K562 (cell line): ENCODE results near the gene LRRC14B. TPM values are rescaled to one million over a fixed set of nuclear protein-coding genes. Genes with fewer than 3 reads are reported as not detected.

Source experiments
- ATAC-seq: fragments of 200-7000 bp; cut with Tn5 transposase; 3 replicates; pipeline ENCODE4 v1.9.1; 2020; ENCODE audit warnings: moderate library complexity
- BruUV-seq: library from RNA; stranded (reverse); fragments of 400-500 nt; replicated peaks from 2 replicates; lab custom pipeline; 2021; lab: Mats Ljungman, UMichigan
- CTCF ChIA-PET: fragments of 300-600 bp; formaldehyde crosslinking; extraction: SDS; loops from one replicate; lab custom pipeline; 2021; ENCODE audit warnings: low intra/inter-chr PET ratio; lab: Yijun Ruan, JAX
- POLR2A ChIA-PET: fragments of 300-600, 350-650 bp; sonication (Branson Sonifier 250); formaldehyde crosslinking; extraction: SDS; loops from one replicate; lab custom pipeline; 2021; ENCODE audit warnings: antibody characterized with exemption, inconsistent platforms; lab: Yijun Ruan, JAX
- DNase-seq, 4 experiments: peaks; one replicate each; pipeline versions ENCODE4 v3.0.0 to v3.0.0-alpha.2; 2011 to 2018; ENCODE audit warnings: low spot score in 3 of 4, mixed read lengths in 3 of 4; ENCODE audit errors: extremely low read depth in 1 of 4
- FAIRE-seq: peaks from 2 replicates; lab custom pipeline; 2011; peaks lifted over from hg19 to GRCh38; lab: Jason Lieb, UNC
- H2AFZ ChIP-seq: 2 replicates; pipeline ENCODE4 v1.6.0; 2011; ENCODE audit warnings: low read depth, low read length, control low read depth, inconsistent platforms
- H3K27ac ChIP-seq: fragments of 200-600 bp; 3 replicates; pipeline ENCODE4 v1.8.0; 2011; ENCODE audit warnings: low read depth, mild to moderate bottlenecking, control low read depth, inconsistent platforms, low read length, moderate library complexity, mixed read lengths; ENCODE audit errors: extremely low read depth
- H3K27me3 ChIP-seq, 2 experiments: fragments of 300-600 bp in 1 of 2; 2 replicates in 1 of 2; 3 replicates in 1 of 2; pipeline versions ENCODE4 v1.6.0 to v1.8.0; 2011; ENCODE audit warnings: inconsistent platforms in 2 of 2, low read length in 2 of 2, mild to moderate bottlenecking in 1 of 2, mixed read lengths in 1 of 2, moderate library complexity in 1 of 2; ENCODE audit not compliant: control insufficient read depth in 2 of 2, insufficient read depth in 2 of 2
- H3K36me3 ChIP-seq: fragments of 300-600 bp; 3 replicates; pipeline ENCODE4 v1.8.0; 2011; ENCODE audit warnings: mild to moderate bottlenecking, low read length, inconsistent platforms; ENCODE audit not compliant: control insufficient read depth, insufficient read depth
- H3K4me1 ChIP-seq, 2 experiments: fragments of 200-600 bp in 1 of 2; replicated peaks in 1 of 2; 2 replicates in 1 of 2; 3 replicates in 1 of 2; pipeline versions ENCODE4 v1.5.1 to v1.8.0; 2011; ENCODE audit warnings: inconsistent platforms in 2 of 2, low read length in 2 of 2, mild to moderate bottlenecking in 1 of 2, mixed read lengths in 1 of 2, moderate library complexity in 1 of 2; ENCODE audit not compliant: control insufficient read depth in 2 of 2, insufficient read depth in 2 of 2
- H3K4me2 ChIP-seq: 2 replicates; pipeline ENCODE4 v1.6.1; 2011; ENCODE audit warnings: low read length, control low read depth, inconsistent platforms, mixed read lengths; ENCODE audit not compliant: insufficient read depth
- H3K4me3 ChIP-seq: fragments of 200-600 bp; sonication (generic), shearing (Covaris generic); 2 replicates; pipeline ENCODE4 v1.5.1; 2016; ENCODE audit warnings: control low read depth, inconsistent platforms
- H3K79me2 ChIP-seq: fragments of 200-600 bp; 3 replicates; pipeline ENCODE4 v1.8.0; 2011; ENCODE audit warnings: low read length, inconsistent platforms; ENCODE audit not compliant: control insufficient read depth, insufficient read depth
- H3K9ac ChIP-seq, 2 experiments: 2 replicates each; pipeline versions ENCODE4 v1.6.0 to v1.6.1; 2011; ENCODE audit warnings: low read depth in 2 of 2, low read length in 2 of 2, control low read depth in 1 of 2, inconsistent platforms in 1 of 2, mild to moderate bottlenecking in 1 of 2, mixed read lengths in 1 of 2; ENCODE audit not compliant: insufficient read depth in 1 of 2
- H3K9me1 ChIP-seq: one replicate; pipeline ENCODE4 v1.6.0; 2011; ENCODE audit warnings: inconsistent platforms, mild to moderate bottlenecking, low read length, moderate library complexity; ENCODE audit not compliant: control insufficient read depth, insufficient read depth
- H3K9me3 ChIP-seq: replicated peaks from 2 replicates; pipeline ENCODE4 v1.5.1; 2011; ENCODE audit warnings: low read depth, low read length, inconsistent platforms; ENCODE audit not compliant: control insufficient read depth, insufficient read depth
- H4K20me1 ChIP-seq: replicated peaks from 2 replicates; pipeline ENCODE4 v1.6.1; 2011; ENCODE audit warnings: low read length, inconsistent platforms, mixed read lengths; ENCODE audit not compliant: control insufficient read depth, insufficient read depth
- CBX1 ChIP-seq: sonication (generic); IDR thresholded peaks from 2 replicates; pipeline ENCODE4 v1.6.1; 2016; ENCODE audit warnings: antibody characterized with exemption, low read depth, mild to moderate bottlenecking
- FOXM1 ChIP-seq, 2 experiments: fragments of 450-650 bp in 1 of 2; sonication (generic) in 1 of 2; formaldehyde crosslinking in 1 of 2; IDR thresholded peaks; 2 replicates each; pipeline versions ENCODE4 v1.6.1 to v1.9.0; 2017 to 2022; ENCODE audit warnings: low read depth in 2 of 2, mild to moderate bottlenecking in 2 of 2, missing genetic modification reagents in 1 of 2, moderate library complexity in 1 of 2
- KLF6 ChIP-seq: fragments of 250-450 bp; sonication (Bioruptor Pico); IDR thresholded peaks from 2 replicates; pipeline ENCODE4 v1.4.0; 2020; ENCODE audit warnings: mild to moderate bottlenecking, moderate library complexity, borderline replicate concordance
- SAFB2 ChIP-seq: fragments of 200-400 bp; formaldehyde crosslinking; IDR thresholded peaks from 2 replicates; pipeline ENCODE4 v1.6.1; 2018; ENCODE audit warnings: borderline replicate concordance, low read length, low read depth, moderate library complexity; ENCODE audit not compliant: severe bottlenecking
- SNIP1 ChIP-seq: fragments of 450-650 bp; IDR thresholded peaks from 2 replicates; pipeline ENCODE4 v1.7.1; 2017; ENCODE audit warnings: low read depth, mild to moderate bottlenecking
- YY1 ChIP-seq, 3 experiments: IDR thresholded peaks; 2 replicates each; pipeline ENCODE4 v1.6.1; 2011; ENCODE audit warnings: low read length in 2 of 3, mild to moderate bottlenecking in 2 of 3, moderate library complexity in 2 of 3, borderline replicate concordance in 1 of 3, control low read depth in 1 of 3, low read depth in 1 of 3; ENCODE audit not compliant: insufficient read depth in 3 of 3, insufficient replicate concordance in 2 of 3, control insufficient read depth in 1 of 3, insufficient read length in 1 of 3; ENCODE audit errors: extremely low read depth in 1 of 3
- ZNF282 ChIP-seq: sonication (generic); formaldehyde crosslinking; IDR thresholded peaks from 2 replicates; pipeline ENCODE4 v1.8.1; 2023; ENCODE audit warnings: missing genetic modification reagents
- WGBS: fragments of 100-300 bp; shearing (Covaris generic); methylation state at CpG from one replicate; pipeline ENCODE4 v1.1.6; 2016; ENCODE audit warnings: low coverage, mixed read lengths; ENCODE audit not compliant: insufficient coverage; ENCODE audit errors: missing lambda C conversion rate; 5-methylcytosine and 5-hydroxymethylcytosine counted together
- in situ Hi-C: fragments of 300-500 bp; cut with MboI; formaldehyde crosslinking; loops from 4 replicates; pipeline ENCODE4 v1.15.0; 2018; ENCODE audit warnings: inconsistent platforms, mixed read lengths
- intact Hi-C: fragments of 100-400 bp; cut with micrococcal nuclease; formaldehyde crosslinking; loops from 2 replicates; pipeline ENCODE4 v1.14.2; 2022
- polyA plus RNA-seq, 8 experiments: library from polyadenylated mRNA; depleted of rRNA in 4 of 8; stranded (reverse) in 5 of 8; unstranded in 3 of 8; fragments of >200 nt; fragmentation: Nextera tagmentation in 2 of 8; fragmentation: Illumina TruSeq in 1 of 8; extraction: Ambion mirVana in 2 of 8; extraction: Trizol in 1 of 8; gene quantifications; 2 replicates each; pipeline versions ENCODE4 v1.2.1 to v1.2.3, GENCODE V29; 2011 to 2014; ENCODE audit warnings: inconsistent platforms in 1 of 8, missing spikeins in 1 of 8
- total RNA-seq, 7 experiments: library from RNA; depleted of rRNA in 6 of 7; stranded (reverse); fragments of >200 nt in 6 of 7; fragmentation: Illumina TruSeq in 2 of 7; extraction: Trizol in 2 of 7; gene quantifications; 2 replicates each; pipeline versions ENCODE4 v1.2.1 to v1.2.3, GENCODE V29; 2011 to 2021; ENCODE audit warnings: low replicate concordance in 1 of 7
- TF ChIP-seq, protein P1 (sequence below): IDR thresholded peaks from 2 replicates; pipeline ENCODE4 v1.6.1; 2012; ENCODE audit warnings: low read depth, low read length, improper control_type of control experiment, borderline replicate concordance
- TF ChIP-seq, protein P2 (sequence below): fragments of 250-450 bp; sonication (Bioruptor Pico); IDR thresholded peaks from 2 replicates; pipeline ENCODE4 v1.8.0; 2022; ENCODE audit warnings: inconsistent platforms

Gene LRRC14B
- total and polyA plus RNA-seq, 9 of the 15 experiments (the other 6 are each of a cell fraction or from before 2014, with no cell fraction given), result not detected

DNA sequence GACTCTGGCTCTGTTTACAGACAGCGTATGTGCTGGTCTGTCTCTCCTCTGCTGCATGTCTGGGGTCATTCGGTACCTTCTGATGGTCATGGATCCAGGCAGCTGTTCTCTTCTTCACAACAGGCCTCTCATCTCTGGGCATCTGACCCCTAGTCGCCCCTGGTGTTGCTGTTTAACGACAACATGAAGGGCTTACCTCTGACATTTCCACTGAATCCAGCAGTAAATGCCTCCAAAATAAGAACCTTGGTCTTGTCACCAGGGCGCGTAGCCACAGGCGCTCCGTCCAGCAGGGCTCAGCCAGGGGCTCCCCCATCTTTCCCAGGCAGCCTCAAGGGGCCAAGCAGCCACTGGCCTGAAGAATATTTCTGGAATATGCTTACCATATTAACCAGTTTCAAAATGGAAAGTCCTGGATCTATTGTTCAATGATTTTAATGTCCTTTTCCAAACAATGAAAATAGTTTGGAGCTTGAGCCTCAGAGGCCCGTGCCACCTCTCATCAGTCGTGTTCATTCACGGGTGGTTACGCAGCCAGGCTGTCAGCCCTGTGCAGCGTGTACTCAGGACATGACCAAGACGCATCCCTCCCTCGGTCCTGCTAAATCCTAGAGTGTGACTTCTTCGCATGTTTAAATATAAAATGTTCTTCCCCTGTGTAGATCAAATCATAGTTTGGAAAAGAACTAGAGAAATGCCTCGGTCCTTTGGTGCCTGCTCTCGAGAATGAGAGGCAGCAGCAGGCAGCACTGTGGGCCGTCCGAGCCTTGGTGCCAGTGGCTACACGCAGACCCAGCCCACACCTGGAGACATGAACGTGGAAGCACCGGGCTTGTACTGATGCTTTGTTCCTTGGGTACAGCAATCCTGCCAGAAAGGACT is 30.1 kb upstream of the LRRC14B start:
- no peak overlapping the region for H3K9ac ChIP-seq
- no peak for DNase-seq
- H3K27me3 ChIP-seq, result peaks cover 41 to 70% of the 10 kb centered on the region in 2 experiments
- H3K4me1 ChIP-seq, result peaks cover 0 to 9% of the 10 kb centered on the region in 2 experiments; a peak in 1 of 5 replicates
- H4K20me1 ChIP-seq, result peaks cover 7% of the 10 kb centered on the region; the same call in 1 of the 2 replicates
- FAIRE-seq, result no peak
- H2AFZ ChIP-seq, result no peak overlapping the region
- in situ Hi-C loops (no loop called here), intact Hi-C loops (no loop called here)
- WGBS, result 3% methylated on average over 23 of the region's 23 CpGs
- POLR2A ChIA-PET, result no interaction called here
- TF ChIP-seq SAFB2, result no peak
- H3K27ac ChIP-seq, result no peak overlapping the region
- H3K36me3 ChIP-seq, result no peaks in the 10 kb centered on the region
- BruUV-seq, result no TSS peak
- no peak overlapping the region for H3K4me3 ChIP-seq
- no peaks in the 10 kb centered on the region for H3K9me1 ChIP-seq
- CTCF ChIA-PET, result no interaction called here
- no peak for ATAC-seq
- no peaks in the 10 kb centered on the region for H3K9me3 ChIP-seq
- H3K79me2 ChIP-seq, result no peaks in the 10 kb centered on the region
- H3K4me2 ChIP-seq, result no peak overlapping the region

DNA sequence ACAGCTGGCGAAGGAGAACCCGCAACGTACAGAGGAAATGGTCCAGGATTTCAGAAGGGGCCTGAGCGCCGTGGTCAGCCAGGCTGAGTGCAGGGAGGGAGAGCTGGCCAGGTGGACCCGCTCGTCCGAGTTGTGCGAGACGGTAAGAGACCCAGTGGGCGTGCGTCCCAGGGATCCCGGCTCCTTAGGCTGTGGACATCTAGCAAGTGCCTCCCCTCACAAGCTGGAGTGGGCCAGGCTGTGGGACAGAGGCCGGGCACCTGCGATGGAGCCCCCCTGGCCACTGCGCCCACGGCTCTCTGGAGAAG is 29.5 kb upstream of the LRRC14B start:
- DNase-seq, result no peak
- H3K4me2 ChIP-seq, result no peak overlapping the region
- no peaks in the 10 kb centered on the region for H3K9me3 ChIP-seq
- peaks cover 0 to 9% of the 10 kb centered on the region in 2 experiments; a peak in 1 of 5 replicates for H3K4me1 ChIP-seq
- CTCF ChIA-PET, result no interaction called here
- H3K27me3 ChIP-seq, result peaks cover 35 to 65% of the 10 kb centered on the region in 2 experiments
- H3K4me3 ChIP-seq, result no peak overlapping the region
- no peaks in the 10 kb centered on the region for H3K9me1 ChIP-seq
- in situ Hi-C loops, result no loop called here
- WGBS, result 1% methylated on average over 17 of the region's 17 CpGs
- BruUV-seq, result no TSS peak
- no peak overlapping the region for H3K27ac ChIP-seq
- no peak overlapping the region for H2AFZ ChIP-seq
- peaks cover 7% of the 10 kb centered on the region; the same call in 1 of the 2 replicates for H4K20me1 ChIP-seq
- H3K79me2 ChIP-seq, result no peaks in the 10 kb centered on the region
- no peak for ATAC-seq
- H3K36me3 ChIP-seq, result no peaks in the 10 kb centered on the region
- FAIRE-seq, result no peak
- POLR2A ChIA-PET, result no interaction called here
- no peak overlapping the region for H3K9ac ChIP-seq
- intact Hi-C loops, result no loop called here
- TF ChIP-seq YY1 (IDR thresholded peaks at IDR 0.05; ENCODE audit: borderline replicate concordance in 1 of 3, control insufficient read depth in 1 of 3, extremely low read depth in 1 of 3, insufficient read depth in 3 of 3, insufficient read length in 1 of 3, insufficient replicate concordance in 2 of 3, low read depth in 1 of 3, low read length in 2 of 3) (no peak), FOXM1 (IDR thresholded peaks at IDR 0.05; ENCODE audit: low read depth) (no peak), FOXM1 (CRISPR knock-in tag; IDR thresholded peaks at IDR 0.05; ENCODE audit: low read depth) (no peak), CBX1 (no peak), ZNF282 (CRISPR knock-in tag) (no peak), KLF6 (CRISPR knock-in tag) (no peak), SNIP1 (no peak)
- TF ChIP-seq, protein P1, sequence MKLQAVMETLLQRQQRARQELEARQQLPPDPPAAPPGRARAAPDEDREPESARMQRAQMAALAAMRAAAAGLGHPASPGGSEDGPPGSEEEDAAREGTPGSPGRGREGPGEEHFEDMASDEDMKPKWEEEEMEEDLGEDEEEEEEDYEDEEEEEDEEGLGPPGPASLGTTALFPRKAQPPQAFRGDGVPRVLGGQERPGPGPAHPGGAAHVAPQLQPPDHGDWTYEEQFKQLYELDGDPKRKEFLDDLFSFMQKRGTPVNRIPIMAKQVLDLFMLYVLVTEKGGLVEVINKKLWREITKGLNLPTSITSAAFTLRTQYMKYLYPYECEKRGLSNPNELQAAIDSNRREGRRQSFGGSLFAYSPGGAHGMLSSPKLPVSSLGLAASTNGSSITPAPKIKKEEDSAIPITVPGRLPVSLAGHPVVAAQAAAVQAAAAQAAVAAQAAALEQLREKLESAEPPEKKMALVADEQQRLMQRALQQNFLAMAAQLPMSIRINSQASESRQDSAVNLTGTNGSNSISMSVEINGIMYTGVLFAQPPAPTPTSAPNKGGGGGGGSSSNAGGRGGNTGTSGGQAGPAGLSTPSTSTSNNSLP, result no peak
- TF ChIP-seq, protein P2, sequence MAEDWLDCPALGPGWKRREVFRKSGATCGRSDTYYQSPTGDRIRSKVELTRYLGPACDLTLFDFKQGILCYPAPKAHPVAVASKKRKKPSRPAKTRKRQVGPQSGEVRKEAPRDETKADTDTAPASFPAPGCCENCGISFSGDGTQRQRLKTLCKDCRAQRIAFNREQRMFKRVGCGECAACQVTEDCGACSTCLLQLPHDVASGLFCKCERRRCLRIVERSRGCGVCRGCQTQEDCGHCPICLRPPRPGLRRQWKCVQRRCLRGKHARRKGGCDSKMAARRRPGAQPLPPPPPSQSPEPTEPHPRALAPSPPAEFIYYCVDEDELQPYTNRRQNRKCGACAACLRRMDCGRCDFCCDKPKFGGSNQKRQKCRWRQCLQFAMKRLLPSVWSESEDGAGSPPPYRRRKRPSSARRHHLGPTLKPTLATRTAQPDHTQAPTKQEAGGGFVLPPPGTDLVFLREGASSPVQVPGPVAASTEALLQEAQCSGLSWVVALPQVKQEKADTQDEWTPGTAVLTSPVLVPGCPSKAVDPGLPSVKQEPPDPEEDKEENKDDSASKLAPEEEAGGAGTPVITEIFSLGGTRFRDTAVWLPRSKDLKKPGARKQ (CRISPR knock-in tag), result no peak
